Pancreas (tissue), 10 donors: Measurements from ENCODE around the gene SPATA4. TPM values are rescaled to one million over a fixed set of nuclear protein-coding genes. Genes with fewer than 3 reads are reported as not detected.

Source experiments
- ATAC-seq, 4 donors: fragments of 200-7000 bp; cut with Tn5 transposase; one replicate each; pipeline versions ENCODE4 v1.8.0 to v1.9.1; 2020; ENCODE audit warnings: mild to moderate bottlenecking in 4 of 4, moderate library complexity in 4 of 4
- DNase-seq, 6 donors: peaks; one replicate each; pipeline ENCODE4 v3.0.0-alpha.2; 2020
- FAIRE-seq: peaks from 2 replicates; lab custom pipeline; 2012; peaks lifted over from hg19 to GRCh38; lab: Jason Lieb, UNC
- H3K27ac ChIP-seq, 4 donors: fragments of 200-600 bp; sonication (generic); 1 replicate in 3 of 4; 2 replicates in 1 of 4; pipeline versions ENCODE4 v1.5.0 to v1.8.0; 2020
- H3K27me3 ChIP-seq, 4 donors: fragments of 200-600 bp; one replicate each; pipeline ENCODE4 v1.8.0; 2021
- H3K36me3 ChIP-seq, 3 donors: fragments of 200-600 bp; sonication (generic) in 1 of 3; one replicate each; pipeline versions ENCODE4 v1.5.0 to v1.8.0; 2020 to 2021
- H3K4me1 ChIP-seq, 3 donors: fragments of 200-600 bp; one replicate each; pipeline ENCODE4 v1.8.0; 2021
- H3K4me3 ChIP-seq, 4 donors: fragments of 200-600 bp; sonication (generic) in 2 of 4; one replicate each; pipeline versions ENCODE4 v1.5.0 to v1.8.0; 2020 to 2021
- H3K9me3 ChIP-seq, 4 donors: fragments of 200-600 bp; one replicate each; pipeline ENCODE4 v1.8.0; 2021
- WGBS, 2 donors: extraction: QIAGEN DNeasy Blood & Tissue Kit; methylation state at CpG; one replicate each; pipeline ENCODE4 v1.1.7; 2013; 5-methylcytosine and 5-hydroxymethylcytosine counted together
- intact Hi-C, 3 donors: fragments of 100-400 bp; cut with DNase I; formaldehyde crosslinking; loops; one replicate each; pipeline versions ENCODE4 v1.11.1 to v1.14.2; 2022
- polyA plus RNA-seq, 2 donors: library from polyadenylated mRNA; stranded (reverse); fragments of 200-250 nt; gene quantifications; one replicate each; pipeline ENCODE4 v1.2.3, GENCODE V29; 2013
- total RNA-seq, 6 donors: library from RNA; stranded (reverse); fragmentation: NEBNext Ultra II Directional in 4 of 6; extraction: Animal tissue kit (Norgen Biotek cat#: 25700) in 4 of 6; gene quantifications; one replicate each; pipeline versions ENCODE4 v1.2.1 to v1.2.4, GENCODE V29; 2021 to 2023
- TF ChIP-seq, protein P1 (sequence below), 4 donors: fragments of 200-600 bp; sonication (generic) in 3 of 4; IDR thresholded peaks; one replicate each; pipeline versions ENCODE4 v1.5.0 to v1.8.0; 2021; ENCODE audit warnings: antibody characterized with exemption in 4 of 4
- donor health status: healthy with polysubstance abuse.
- donor health status: DM: no; HTN: no; CAD: no; lungs with moderate emphysema.
- donor health status: DM: no; HTN: no; CAD: no.
- donor health status: control.
- donor health status: control.
- donor health status: Bipolar disorder and iron deficiency.
- donor health status: DM: yes; HTN: yes; CAD: no.
- donor health status: DM: no; HTN: no; CAD: no.
- donor health status: DM: no; HTN: no; CAD: no.
- donor health status: DM: yes; HTN: yes; CAD: no.

Gene SPATA4
- total and polyA plus RNA-seq, 8 donors: 0.21 to 0.37 TPM; not detected in 6

DNA sequence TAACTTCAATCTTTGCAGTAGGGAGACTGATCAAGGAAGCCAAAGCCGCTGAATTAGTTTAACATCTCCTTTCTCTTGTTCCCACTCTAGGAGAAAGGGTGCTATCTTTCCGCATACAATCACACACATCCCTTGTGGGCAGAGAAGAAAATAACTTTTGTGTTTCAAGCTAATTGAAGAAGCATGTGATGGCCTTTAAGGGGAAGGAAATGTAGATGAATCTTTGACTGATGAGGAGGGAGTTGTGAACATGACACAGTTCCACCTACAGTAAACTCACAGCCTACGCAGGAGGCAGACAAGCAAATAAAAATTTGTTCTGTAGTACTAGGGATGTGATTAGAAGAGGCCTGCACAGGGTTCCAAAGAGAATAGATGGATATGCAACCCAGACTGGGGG, 14.7 kb upstream of the SPATA4 start:
- no peak for ATAC-seq
- no peaks in the 10 kb centered on the region for H3K4me1 ChIP-seq
- intact Hi-C loops: no loop called here
- no peak overlapping the region for H3K27ac ChIP-seq
- FAIRE-seq: no peak
- no peaks in the 10 kb centered on the region for H3K27me3 ChIP-seq
- H3K9me3 ChIP-seq: no peaks in the 10 kb centered on the region
- no peak overlapping the region for H3K4me3 ChIP-seq
- no peaks in the 10 kb centered on the region for H3K36me3 ChIP-seq
- no peak for DNase-seq
- 71 to 75% methylated on average over 3 of the region's 3 CpGs for WGBS, 2 donors
- TF ChIP-seq, protein P1, sequence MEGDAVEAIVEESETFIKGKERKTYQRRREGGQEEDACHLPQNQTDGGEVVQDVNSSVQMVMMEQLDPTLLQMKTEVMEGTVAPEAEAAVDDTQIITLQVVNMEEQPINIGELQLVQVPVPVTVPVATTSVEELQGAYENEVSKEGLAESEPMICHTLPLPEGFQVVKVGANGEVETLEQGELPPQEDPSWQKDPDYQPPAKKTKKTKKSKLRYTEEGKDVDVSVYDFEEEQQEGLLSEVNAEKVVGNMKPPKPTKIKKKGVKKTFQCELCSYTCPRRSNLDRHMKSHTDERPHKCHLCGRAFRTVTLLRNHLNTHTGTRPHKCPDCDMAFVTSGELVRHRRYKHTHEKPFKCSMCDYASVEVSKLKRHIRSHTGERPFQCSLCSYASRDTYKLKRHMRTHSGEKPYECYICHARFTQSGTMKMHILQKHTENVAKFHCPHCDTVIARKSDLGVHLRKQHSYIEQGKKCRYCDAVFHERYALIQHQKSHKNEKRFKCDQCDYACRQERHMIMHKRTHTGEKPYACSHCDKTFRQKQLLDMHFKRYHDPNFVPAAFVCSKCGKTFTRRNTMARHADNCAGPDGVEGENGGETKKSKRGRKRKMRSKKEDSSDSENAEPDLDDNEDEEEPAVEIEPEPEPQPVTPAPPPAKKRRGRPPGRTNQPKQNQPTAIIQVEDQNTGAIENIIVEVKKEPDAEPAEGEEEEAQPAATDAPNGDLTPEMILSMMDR (IDR thresholded peaks at IDR 0.05): no peak

DNA sequence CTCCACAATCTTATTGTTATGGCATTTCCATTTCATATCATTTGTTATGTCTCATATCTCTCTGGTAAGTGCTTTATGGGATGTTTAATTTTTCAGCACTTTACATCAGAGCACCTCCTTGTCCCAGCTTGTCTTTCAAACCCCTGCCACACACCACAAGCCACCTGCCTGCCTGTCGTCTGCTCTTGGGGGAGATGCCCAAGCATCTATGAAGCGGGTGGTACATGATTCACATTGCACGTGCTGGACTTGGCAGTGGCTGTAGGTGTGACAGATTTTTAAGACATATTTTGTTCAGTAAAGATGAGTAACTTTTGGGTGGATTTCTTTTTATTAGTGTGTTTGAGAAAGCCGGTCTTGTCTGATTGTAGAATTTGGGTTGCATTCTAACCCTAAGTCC, 14.2 kb upstream of the SPATA4 start:
- no peaks in the 10 kb centered on the region for H3K36me3 ChIP-seq
- no peak overlapping the region for H3K4me3 ChIP-seq
- H3K4me1 ChIP-seq: no peaks in the 10 kb centered on the region
- no peaks in the 10 kb centered on the region for H3K9me3 ChIP-seq
- FAIRE-seq (no peak), DNase-seq (no peak), ATAC-seq (no peak)
- intact Hi-C loops: no loop called here
- no peak overlapping the region for H3K27ac ChIP-seq
- WGBS, 2 donors: 72 to 84% methylated on average over 4 of the region's 4 CpGs
- TF ChIP-seq, protein P1 (IDR thresholded peaks at IDR 0.05): no peak
- no peaks in the 10 kb centered on the region for H3K27me3 ChIP-seq

DNA sequence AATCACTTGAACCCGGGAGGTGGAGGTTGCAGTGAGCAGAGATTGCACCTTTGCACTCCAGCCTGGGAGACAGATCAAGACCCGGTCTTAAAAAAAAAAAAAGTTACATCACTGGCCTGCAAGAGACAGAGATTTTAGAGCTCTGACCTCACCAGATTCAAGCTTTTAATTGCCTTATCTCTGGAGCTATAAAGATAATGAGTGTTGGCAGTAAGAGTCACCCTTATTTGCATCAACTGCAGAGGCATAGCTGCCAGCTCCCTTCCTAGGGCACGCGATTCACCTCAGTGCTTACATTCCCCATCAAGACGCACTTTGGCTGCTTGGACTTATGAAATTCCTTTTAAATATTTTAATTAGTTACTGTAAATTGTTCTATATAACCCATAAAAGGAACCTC, 12.5 kb upstream of the SPATA4 start:
- H3K4me1 ChIP-seq: no peaks in the 10 kb centered on the region
- ATAC-seq (no peak), DNase-seq (no peak), FAIRE-seq (no peak)
- intact Hi-C loops: no loop called here
- no peak overlapping the region for H3K4me3 ChIP-seq
- 64 to 86% methylated on average over 5 of the region's 5 CpGs for WGBS, 2 donors
- H3K9me3 ChIP-seq: no peaks in the 10 kb centered on the region
- TF ChIP-seq, protein P1 (IDR thresholded peaks at IDR 0.05): no peak
- no peak overlapping the region for H3K27ac ChIP-seq
- no peaks in the 10 kb centered on the region for H3K36me3 ChIP-seq
- H3K27me3 ChIP-seq: no peaks in the 10 kb centered on the region

DNA sequence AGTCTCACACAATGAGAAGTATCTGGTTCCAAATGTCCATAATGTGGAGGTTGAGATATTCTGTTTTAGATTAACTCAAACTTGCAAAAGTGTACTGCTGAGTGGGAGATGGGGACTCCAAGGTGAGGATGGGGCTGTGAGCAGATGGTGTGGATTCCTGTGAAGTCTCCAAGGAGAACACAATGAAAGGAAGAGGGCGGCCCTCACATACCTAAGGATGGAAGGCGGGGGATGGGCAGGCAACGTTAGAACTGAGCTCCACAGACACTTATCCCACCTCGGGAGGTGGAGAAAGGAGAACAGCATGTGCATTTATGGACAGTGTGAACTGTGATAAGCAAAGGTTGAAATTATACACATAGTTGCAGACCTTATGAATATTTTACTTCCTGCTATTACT, 9.9 kb upstream of the SPATA4 start:
- no peaks in the 10 kb centered on the region for H3K9me3 ChIP-seq
- H3K27me3 ChIP-seq: no peaks in the 10 kb centered on the region
- no peaks in the 10 kb centered on the region for H3K4me1 ChIP-seq
- intact Hi-C loops: no loop called here
- H3K27ac ChIP-seq: no peak overlapping the region
- FAIRE-seq: no peak
- no peak for DNase-seq
- no peaks in the 10 kb centered on the region for H3K36me3 ChIP-seq
- ATAC-seq: no peak
- TF ChIP-seq, protein P1 (IDR thresholded peaks at IDR 0.05): no peak
- no peak overlapping the region for H3K4me3 ChIP-seq
- 48 to 51% methylated on average over 4 of the region's 4 CpGs for WGBS, 2 donors

DNA sequence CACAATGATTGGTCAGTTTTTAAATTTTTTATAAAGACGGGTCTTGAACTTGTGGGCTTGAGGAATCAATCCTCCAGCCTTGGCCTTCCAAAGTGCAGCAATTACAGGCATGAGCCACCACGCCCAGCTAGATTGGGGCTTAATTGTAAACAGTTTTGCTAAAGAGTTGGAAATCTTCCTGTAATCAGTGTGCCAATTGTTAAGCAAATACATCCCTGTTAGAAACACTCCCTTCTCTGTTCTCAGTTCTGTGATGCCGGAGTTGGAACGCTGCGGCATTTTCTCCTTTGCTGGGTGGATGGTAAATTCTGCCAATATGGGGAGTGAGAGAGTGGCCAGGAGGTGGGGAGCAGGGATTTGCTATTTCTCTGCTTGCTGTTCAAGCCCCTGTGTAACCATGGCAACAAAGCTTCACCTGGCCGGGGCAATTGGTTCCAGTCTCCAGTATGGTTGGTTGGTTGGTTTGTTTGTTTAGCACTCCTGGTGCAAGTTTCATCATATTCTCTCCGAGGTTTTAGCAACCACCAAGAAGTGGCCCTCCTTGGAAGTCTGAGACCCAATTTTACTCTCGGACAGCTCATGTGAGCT, 3.0 kb upstream of the SPATA4 start:
- Histone ChIP-seq H3K4me3 (no peak overlapping the region), H3K27ac (no peak overlapping the region), H3K4me1 (peaks cover 0 to 4% (median 0%) of the 10 kb centered on the region in 3 donors), H3K36me3 (no peaks in the 10 kb centered on the region), H3K9me3 (no peaks in the 10 kb centered on the region), H3K27me3 (no peaks in the 10 kb centered on the region)
- intact Hi-C loops: no loop called here
- DNase-seq: no peak
- ATAC-seq: no peak
- FAIRE-seq: no peak
- TF ChIP-seq, protein P1 (IDR thresholded peaks at IDR 0.05): no peak
- WGBS, 2 donors: 51 to 72% methylated on average over 8 of the region's 8 CpGs
